Stimulated activated CD8-positive, alpha-beta memory T cell treated with anti-CD3 and anti-CD28 coated beads, Interleukin-15, amount 100 ng/mL, for 24 hours (primary cell): Measurements from ENCODE around the gene CYP2W1.
"Not testable (repeated sequence)": the region's sequence is repeated elsewhere in the genome, so short reads cannot be mapped to it uniquely, and the experiment has no call there.

Source experiments
- DNase-seq: peaks from one replicate; pipeline ENCODE4 v3.0.0-alpha.2; 2020; ENCODE audit warnings: low read depth

The CYP2W1 gene

DNA sequence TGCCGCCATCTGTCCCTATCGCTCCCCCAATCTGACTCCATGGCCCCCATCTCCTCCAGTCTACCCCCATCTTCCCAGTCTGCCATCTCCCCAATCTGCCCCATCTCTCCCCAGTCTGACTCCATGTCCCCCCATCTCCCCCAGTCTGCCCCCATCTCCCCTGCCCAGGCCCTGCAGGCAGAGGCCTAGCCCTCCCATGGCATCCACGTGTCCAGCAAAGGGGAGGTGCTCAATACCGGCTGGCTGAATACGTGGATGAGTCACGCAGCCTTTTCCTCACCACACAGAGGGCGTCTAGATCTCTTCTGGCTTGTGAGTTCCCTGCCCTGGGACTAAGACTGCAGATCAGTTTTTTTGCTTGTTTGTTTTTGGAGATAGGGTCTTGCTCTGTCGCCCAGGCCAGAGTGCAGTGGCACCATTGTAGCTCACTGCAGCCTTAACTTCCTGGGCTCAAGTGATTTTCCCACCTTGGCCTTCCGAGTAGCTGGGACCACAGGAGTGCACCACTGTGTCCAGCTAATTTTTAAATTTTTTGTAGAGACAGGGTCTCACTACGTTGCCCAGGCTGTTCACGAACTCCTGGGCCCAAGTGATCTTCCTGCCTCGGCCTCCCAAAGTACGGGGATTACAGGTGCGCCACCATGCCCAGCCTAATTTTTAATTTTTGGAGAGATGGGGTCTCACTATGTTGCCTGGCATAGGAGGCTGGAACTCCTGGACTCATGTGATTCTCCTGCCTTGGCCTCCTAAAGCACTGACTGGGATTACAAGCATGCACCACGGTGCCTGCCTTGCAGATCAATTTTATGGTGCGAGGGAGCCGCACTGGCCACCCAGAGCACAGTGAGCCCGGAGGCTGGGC lies 46.0 kb downstream of the CYP2W1 start:
- no peak for DNase-seq

- DNase-seq: no peak
Measured at GRCh38 chr7:1029637-1030443, 46.9 kb downstream of the CYP2W1 start.

GRCh38 chr7:1030444-1031070 lies 47.6 kb downstream of the CYP2W1 start:
- DNase-seq: no peak

- no peak for DNase-seq
Measured at GRCh38 chr7:1031716-1032455, 48.9 kb downstream of the CYP2W1 start.

- DNase-seq: no peak
Measured at GRCh38 chr7:1032536-1033181, 49.7 kb downstream of the CYP2W1 start.

DNA sequence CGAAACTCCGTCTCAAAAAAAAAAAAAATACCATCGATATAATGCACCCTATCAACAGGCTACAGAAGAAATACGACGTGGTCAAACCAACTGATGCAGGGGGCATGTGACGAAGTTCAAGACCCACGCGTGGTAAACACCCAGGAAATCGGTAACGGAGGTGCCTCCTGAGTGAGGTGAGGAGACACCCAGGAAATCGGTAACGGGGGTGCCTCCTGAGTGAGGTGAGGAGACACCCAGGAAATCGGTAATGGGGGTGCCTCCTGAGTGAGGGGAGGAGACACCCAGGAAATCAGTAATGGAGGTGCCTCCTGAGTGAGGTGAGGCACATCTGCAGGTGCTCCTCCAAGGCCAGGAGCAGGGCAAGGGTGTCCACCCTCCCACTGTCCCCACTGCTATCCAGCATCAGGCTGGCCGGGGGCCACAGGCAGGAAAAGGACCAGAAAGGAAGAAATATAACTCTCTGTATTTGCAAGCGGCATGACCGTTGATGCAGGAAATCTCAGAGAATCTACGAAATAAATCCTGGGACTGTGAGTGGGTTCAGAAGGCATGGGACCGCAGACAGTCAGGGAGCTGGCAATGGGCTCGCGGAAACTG lies 50.7 kb downstream of the CYP2W1 start:
- DNase-seq: no peak

- DNase-seq: not testable (repeated sequence)
Measured at GRCh38 chr7:1034769-1035168, 51.8 kb downstream of the CYP2W1 start.

DNA sequence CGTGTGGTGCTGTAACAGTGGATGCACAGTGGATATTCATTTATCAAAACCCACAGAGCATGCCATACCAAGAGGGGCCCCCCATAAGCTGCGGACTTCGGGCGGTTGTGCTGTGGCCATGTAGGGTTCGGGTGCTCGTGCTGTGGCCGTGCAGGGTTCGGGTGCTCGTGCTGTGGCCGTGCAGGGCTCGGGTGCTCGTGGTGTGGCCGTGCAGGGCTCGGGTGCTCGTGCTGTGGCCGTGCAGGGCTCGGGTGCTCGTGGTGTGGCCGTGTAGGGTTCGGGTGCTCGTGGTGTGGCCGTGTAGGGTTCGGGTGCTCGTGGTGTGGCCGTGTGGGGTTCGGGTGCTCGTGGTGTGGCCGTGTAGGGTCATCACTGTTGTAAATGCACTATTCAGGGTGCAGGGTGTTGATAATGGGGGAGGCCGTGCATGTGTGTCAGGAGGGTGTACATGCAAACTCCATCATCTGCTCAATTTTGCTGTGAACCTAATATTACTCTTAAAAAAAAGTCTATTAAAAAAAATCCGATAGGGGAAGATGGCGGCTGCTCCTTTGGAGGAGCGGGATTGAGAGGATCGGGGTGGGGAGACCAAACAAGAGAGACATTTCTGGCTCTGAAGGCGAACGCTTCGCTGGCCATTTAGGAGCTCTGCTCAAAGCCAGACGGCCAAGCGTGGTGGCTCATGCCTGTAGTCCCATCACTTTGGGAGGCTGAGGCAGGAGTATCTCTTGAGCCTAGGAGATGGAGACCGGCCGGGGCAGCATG lies 53.4 kb downstream of the CYP2W1 start:
- DNase-seq: not testable (repeated sequence)
